8988T (cell line): Measurements from ENCODE around the gene VAMP5.
"Not testable (repeated sequence)": the region's sequence is repeated elsewhere in the genome, so short reads cannot be mapped to it uniquely, and the experiment has no call there.

ENCODE experiments used
- DNase-seq: peaks from one replicate; pipeline ENCODE4 v3.0.0; 2011

VAMP5 gene

DNA sequence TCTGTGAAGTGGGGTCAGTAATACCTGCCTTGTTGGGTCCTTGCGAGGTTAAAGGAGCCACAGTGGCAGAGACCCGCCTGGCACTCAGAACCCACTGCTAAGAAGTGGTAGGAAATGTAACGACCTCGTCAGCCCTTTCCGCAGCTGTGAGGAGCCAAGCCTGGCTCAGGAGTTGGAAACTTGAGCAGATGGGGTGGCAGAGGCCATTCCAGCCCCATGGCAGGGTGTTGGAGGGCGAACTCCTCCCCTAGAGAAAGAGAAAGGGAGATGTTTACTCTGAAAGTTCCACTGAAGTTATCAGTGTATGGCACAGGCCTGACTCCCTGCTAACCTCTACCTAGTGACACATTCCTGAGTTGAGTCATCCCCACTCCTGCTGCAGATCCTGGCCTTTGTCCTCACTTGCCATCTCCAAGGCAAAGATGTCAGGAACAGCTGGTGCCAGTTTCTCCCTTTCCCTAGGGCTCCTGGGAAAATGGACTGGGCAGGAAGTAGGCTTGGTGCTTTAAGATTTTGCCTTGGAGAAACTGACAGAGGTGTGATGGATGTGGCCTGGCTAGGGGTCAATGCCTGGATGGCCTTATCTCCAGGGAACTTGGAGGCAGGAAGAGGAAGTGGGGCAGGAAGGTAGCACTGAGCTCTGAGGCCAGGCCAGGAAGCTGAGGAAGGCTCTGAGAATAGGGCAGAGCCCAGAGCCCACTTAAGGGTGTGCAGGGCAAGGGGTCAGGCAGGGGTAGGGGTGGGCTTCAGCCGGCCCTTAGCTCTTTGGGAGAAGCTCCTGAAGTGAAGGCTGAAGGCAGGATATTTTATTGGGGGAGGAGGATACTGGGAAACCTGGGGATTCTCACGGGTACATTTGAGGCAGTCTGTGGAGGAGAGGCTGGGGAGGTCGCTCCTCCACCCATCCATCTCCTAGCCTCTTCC is 888 bp downstream of the VAMP5 start:
- DNase-seq, result peak; percentile 68

GRCh38 chr2:85585781-85586105 is 1.5 kb downstream of the VAMP5 start:
- no peak for DNase-seq

- no peak for DNase-seq
Measured at GRCh38 chr2:85588236-85588635, 4.0 kb downstream of the VAMP5 start.

DNA sequence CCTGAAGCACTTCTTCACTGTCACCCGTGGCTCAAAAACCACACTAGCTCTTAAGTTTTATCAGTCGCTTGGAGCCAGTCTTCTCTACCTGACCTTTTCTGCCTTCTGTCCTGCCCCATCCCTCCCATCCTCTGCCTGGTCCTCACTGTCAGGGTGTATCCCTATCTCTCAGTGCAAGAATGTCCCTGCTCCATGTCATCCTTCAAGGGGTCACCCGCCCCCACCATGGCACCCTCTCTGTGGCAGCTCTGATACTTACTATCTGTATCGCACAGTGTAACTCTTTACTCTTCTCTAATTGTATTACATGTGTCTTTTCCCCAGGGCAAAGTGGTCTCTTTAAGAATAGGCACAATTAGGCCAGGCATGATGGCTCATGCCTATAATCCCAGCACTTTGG is 4.4 kb downstream of the VAMP5 start:
- DNase-seq, result no peak

- DNase-seq, result no peak
Measured at GRCh38 chr2:85589181-85589580, 5.0 kb downstream of the VAMP5 start.

- DNase-seq, result no peak
Measured at GRCh38 chr2:85589982-85590791, 6.0 kb downstream of the VAMP5 start.

GRCh38 chr2:85590950-85591349 is 6.7 kb downstream of the VAMP5 start:
- DNase-seq, result no peak

DNA sequence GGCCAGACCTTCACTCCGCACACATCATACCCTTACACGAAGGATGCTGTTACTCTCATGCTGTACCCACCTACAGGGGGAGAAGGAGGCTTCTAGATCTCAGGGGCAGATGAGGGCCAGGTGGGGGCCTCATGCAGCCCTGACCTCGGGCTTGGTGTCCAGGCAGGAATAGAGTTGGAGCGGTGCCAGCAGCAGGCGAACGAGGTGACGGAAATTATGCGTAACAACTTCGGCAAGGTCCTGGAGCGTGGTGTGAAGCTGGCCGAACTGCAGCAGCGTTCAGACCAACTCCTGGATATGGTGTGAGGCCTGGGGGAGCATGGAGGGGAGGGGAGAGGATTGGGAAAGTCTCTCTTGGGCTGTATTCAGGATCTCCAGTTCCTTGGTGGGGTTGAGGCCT is 7.3 kb downstream of the VAMP5 start:
- DNase-seq, result no peak

DNA sequence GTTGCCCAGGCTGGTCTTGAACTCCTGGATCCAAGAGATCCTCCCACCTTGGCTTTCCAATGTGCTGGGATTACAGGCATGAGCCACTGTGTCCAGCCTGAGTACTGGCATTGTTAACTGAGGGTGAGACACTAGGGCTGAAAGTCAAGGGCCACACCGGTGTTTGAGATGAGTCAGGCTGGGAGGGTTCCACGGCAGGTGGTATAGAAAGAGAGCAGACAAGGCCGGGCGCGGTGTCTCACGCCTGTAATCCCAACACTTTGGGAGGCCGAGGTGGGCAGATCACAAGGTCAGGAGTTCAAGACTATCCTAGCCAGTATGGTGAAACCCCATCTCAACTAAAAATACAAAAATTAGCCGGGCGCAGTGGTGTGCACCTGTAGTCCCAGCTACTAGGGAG is 8.1 kb downstream of the VAMP5 start:
- DNase-seq, result not testable (repeated sequence)

GRCh38 chr2:85593023-85593422 is 8.8 kb downstream of the VAMP5 start:
- DNase-seq, result no peak

- DNase-seq, result no peak
Measured at GRCh38 chr2:85594715-85595300, 10.6 kb downstream of the VAMP5 start.

DNA sequence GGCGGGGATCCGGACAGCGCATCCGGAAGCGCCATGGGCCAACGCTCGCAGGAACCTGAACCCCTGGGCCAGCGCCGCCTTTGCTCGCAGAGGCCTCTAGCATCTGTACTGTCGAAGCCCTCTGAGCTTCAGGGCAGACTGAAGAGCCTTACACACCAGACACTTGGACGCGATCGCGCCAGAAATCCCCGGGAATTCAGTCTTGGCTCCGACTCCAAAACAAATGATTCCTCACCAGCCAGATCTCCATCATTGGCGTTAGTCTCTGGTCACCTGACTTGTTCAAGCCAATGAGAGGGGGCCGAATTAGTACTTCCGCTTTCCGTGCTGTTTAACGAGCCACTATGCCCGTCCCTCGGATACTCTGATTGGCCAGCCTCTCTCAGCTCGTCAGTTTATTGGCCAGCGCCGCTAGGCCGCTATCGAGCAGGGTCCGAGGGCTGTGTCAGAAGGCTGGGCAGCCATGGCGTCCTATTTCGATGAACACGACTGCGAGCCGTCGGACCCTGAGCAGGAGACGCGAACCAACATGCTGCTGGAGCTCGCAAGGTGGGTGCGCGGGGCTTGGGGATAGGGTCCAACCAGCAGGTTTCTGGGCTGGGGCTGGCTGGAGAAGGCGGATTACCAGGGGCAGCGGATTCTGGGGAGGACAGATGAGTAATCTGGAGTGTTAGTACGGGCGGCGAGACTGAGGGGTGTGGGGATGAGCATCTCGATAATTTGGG is 11.2 kb downstream of the VAMP5 start, which contains the start of gene RNF181:
RNF181 (plus strand) TSS at position 445 of the 725 bp plus-strand sequence; CDS start at position 464, 19 bp downstream.
- DNase-seq, result peak; percentile 94

DNA sequence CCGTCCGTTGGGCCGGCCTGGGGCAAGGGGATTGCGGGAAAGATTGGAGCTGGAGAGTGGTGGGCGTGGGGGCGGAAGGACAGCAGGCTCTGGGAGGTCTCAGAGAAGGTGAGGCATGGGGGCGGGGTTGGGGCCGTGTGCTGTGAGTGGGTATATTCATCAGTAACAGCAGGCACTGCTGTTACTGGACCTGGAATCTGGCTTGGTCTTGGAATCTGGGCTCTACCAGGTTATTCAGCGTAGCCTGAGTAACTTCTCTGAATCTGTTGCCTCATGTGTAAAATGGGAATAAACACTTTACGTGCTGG is 11.7 kb downstream of the VAMP5 start:
- DNase-seq, result peak; percentile 13

DNA sequence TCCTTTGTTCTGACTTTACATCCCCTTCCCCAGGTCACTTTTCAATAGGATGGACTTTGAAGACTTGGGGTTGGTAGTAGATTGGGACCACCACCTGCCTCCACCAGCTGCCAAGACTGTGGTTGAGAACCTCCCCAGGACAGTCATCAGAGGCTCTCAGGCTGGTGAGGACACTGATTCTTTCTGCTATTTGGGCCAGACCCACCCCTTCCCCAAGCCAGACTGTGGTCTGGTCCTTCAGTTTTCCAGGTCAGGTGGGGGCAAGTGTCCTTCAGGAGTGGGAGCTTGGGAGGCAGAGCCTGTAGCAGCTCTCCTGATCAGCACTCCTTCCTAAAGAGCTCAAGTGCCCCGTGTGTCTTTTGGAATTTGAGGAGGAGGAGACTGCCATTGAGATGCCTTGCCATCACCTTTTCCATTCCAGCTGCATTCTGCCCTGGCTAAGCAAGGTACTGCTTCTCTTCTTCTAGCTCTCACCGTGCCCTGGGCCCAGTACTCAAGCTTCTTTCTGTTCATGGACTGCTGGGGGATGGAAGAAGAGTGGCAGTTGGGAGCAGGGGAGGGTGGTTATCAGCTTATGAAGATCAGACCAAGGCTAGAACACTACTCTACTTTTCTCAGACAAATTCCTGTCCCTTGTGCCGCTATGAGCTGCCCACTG is 12.4 kb downstream of the VAMP5 start:
- DNase-seq, result peak; percentile 1

DNA sequence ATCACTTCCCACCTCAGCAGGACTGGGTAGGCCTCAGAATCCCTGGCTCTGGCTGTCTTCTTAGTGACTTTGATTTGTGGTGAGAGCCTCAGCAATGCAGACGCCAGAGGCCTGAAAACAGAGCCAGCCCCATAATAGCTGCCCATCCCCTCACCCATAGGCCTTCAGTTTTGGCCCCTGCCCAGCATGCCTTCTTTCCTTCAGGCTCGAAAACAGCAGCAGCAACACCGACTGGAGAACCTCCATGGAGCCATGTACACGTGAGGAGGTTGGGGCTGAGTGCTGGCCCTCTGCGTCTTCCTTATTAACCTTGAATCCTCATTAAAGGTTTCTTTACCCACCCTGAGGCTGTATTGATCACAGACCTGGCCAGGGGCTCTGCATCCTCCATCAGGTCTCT is 13.0 kb downstream of the VAMP5 start:
- DNase-seq, result no peak

DNA sequence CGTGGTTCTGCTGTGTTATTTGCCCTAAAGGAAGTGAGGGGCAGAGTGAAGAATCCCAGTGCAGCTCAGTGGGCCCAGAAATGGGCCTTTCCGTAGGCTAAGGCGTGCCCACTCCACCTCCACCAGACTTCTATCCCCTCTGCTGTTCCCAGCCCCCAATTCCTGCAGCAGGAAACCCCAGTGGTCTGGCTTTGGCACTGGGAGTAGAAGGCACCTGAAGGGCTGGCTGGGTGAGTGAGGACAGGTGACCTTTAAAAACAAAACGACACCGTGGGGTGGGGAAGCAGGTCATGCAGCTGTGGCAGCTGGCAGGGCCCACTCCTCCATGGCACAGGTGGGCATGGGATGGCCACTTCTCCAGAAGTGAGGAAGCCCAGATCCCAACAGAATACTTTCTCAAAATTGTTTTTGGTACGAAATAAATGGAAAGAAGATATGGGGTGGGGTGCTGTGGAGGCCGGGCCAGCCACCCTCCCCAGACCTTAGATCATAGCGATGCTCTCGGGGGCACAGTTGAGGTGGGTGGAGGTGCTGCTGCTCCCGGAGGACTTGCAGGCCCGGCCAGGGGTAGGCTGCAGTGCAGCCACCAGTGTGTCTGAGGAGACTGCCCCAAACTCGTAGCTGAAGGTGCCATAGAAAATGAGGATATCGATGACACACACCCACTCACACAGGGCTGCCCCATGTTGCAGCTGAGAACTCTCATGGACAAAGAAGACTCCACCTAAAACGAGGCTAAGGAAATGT is 14.5 kb downstream of the VAMP5 start:
- DNase-seq, result peak; percentile 4

DNA sequence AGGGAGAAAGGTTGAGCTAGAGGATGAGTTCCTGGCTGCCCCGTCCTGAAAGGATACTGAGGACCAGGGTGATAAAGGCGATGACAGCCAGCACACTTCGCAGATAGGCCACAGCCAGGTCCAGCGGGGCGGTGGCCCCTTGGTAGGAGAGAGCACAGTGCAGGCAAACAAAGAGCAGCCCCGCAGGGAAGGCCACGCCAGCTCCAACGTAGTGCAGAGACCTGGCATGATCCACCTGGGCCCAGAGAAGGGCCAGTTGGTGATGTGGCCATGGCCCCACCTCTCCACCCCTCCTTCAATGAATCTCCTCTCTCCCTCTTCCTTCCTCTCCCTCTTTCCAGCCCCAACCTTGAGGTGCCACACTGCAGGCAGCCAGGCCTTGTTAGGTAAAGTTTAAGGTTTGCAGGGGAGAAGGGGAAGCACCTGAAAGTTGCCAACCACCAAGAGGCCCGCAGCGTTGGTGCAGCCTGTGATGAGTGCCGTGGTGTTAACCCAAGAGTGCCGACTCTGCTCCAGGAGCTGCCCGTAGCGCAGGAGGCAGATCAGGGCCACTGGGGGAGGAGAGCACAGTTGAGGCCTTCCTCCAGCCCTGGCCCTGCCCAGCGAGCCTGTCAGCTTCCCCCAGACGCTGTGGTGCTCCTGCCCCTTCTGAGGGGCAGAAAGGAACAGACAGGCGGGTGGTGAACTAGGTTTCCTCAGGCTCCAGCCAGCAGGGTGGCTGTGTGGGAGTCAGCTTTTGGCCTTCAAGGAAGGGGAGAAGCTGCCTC is 15.4 kb downstream of the VAMP5 start:
- DNase-seq, result no peak

DNA sequence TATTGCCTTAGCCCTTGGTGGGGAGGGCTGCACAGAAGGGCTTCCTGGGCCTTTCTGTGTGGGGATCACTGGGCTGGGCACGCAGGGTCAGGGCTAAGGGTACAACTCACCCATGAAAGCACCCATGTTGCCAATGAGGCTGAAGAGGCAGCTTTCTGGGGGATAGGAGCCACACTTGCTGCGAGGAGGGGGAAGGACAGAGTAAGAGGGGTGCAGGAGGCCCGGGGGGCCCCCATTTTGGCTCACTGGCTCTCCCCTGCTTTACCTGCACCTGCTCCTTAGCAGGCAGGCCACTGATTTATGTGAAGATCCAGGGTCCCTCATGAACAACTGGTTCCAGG is 16.0 kb downstream of the VAMP5 start:
- DNase-seq, result no peak

DNA sequence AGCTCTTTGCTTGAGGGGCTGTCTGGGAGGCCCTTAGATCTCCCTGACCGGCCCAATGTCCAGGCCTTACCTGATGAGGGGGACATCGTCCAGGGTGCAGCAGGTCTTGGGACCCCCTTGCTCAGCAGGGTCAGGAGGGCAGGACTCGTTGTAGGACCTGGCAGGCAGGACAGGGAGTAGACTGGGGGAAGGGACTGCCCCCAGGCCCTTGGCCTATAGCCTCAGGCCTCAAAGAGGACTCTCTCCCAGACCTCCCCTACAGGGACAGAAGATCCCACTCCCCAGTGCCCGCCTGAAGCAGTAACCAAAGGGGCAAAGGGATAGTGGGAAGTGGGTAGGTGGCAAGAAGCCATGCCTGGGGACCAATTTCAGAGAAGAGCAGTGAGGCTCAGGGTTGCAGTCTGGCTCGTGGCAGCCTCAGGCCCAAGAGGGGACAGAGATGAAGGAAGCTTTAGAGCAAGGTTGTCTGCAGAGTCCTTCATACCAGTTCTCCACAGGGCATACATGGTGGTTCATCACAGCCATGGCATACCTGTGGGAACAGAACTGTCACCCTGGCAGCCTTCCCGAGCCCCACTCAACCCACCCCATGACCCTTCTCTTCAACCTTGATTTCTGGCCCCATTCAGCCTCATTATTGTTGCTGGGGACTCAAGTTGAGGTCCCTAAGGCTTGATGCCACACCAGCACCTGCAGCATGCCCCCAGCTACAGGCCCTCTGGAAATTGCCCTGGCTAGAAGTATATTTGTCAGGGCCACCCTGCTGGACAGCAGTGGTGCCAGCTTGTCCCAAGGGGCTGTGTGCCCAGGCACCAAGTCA is 16.9 kb downstream of the VAMP5 start:
- no peak for DNase-seq

DNA sequence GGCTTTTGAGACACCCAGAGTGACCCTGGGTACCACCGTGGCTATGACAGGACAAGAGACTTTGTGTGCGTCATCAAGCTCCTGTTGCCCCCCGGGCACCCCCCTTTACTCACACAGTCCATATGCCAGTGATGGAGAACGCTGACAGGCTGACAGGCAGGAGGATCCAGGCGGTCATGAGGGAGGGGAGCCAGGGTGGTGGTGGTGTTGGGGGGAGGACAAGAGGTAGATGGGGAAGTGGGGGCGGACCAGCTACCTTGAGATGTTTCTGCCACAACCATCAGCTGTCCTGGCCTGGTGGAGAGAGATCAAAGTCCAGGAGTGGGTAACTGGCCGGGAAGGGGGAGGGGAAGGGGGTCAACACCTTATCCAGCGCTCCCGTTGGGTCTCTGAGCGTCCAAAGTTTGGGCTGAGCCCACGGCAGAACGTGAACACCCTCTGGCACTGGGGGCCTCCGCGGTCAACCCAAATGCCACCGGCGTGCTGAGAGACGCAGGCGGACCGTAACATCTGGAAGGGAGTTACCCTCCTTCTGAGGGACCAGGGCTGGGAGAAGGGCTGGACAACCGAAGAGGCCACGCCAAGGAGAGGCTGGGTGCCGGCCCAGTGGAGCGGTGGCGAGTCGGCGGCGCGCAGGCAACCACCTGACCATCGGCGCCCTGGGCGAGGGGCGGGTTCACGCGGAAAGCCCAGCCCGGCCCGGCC is 17.7 kb downstream of the VAMP5 start:
- peak; percentile 47 for DNase-seq
